NOMO-1 treated with DMSO at 0.1 percent for 48 hours (cell line): ENCODE results near the gene ABCA2.

Source experiments
- DNase-seq: peaks from one replicate; lab custom pipeline; 2025; ENCODE audit not compliant: unreplicated experiment; lab: John Stamatoyannopoulos, UW

Gene ABCA2

GRCh38 chr9:136982232-136983051, 45.6 kb downstream of the ABCA2 start, which contains the start of gene LCNL1:
TSS of gene LCNL1 (plus strand) at chr9:136982993. CDS start at chr9:136983587, 594 bp downstream.
- DNase-seq, result no peak

GRCh38 chr9:136981588-136982231, 46.3 kb downstream of the ABCA2 start:
- DNase-seq, result no peak

GRCh38 chr9:136980669-136981478, 47.2 kb downstream of the ABCA2 start:
- DNase-seq, result no peak

GRCh38 chr9:136979769-136980587, 48.1 kb downstream of the ABCA2 start:
- no peak for DNase-seq

GRCh38 chr9:136978865-136979544, 49.0 kb downstream of the ABCA2 start:
- DNase-seq, result no peak

- DNase-seq, result peak; percentile 47
These were observed 49.8 kb downstream of the ABCA2 start for GRCh38 chr9:136978073-136978864.

- DNase-seq, result no peak
These were observed 50.4 kb downstream of the ABCA2 start for GRCh38 chr9:136977649-136978072.

- no peak for DNase-seq
These were observed 50.8 kb downstream of the ABCA2 start, which contains the start of gene PTGDS for GRCh38 chr9:136977223-136977622. TSS of gene PTGDS (plus strand) at chr9:136977504. CDS start at chr9:136977579, 75 bp downstream.

GRCh38 chr9:136975644-136976043, 52.4 kb downstream of the ABCA2 start:
- no peak for DNase-seq

- DNase-seq, result no peak
These were observed 53.1 kb downstream of the ABCA2 start for GRCh38 chr9:136974817-136975535.

- DNase-seq, result no peak
These were observed 54.1 kb downstream of the ABCA2 start for GRCh38 chr9:136973618-136974617.

GRCh38 chr9:136972743-136973142, 55.3 kb downstream of the ABCA2 start:
- no peak for DNase-seq

- no peak for DNase-seq
These were observed 55.7 kb downstream of the ABCA2 start for GRCh38 chr9:136972335-136972734.

- DNase-seq, result no peak
These were observed 56.3 kb downstream of the ABCA2 start for GRCh38 chr9:136971746-136972145.

GRCh38 chr9:136970361-136970760, 57.7 kb downstream of the ABCA2 start:
- DNase-seq, result no peak

GRCh38 chr9:136969774-136970173, 58.3 kb downstream of the ABCA2 start:
- DNase-seq, result no peak

GRCh38 chr9:136969150-136969549, 58.9 kb downstream of the ABCA2 start:
- no peak for DNase-seq
